HepG2 (cell line): Measurements from ENCODE around the gene CCDC191. TPM values are rescaled to one million over a fixed set of nuclear protein-coding genes. Genes with fewer than 3 reads are reported as not detected.

Experiments
- HOXA9 ChIP-seq: sonication (generic); formaldehyde crosslinking; IDR thresholded peaks from 2 replicates; pipeline ENCODE4 v1.8.1; 2022; ENCODE audit warnings: missing genetic modification reagents, mild to moderate bottlenecking, moderate library complexity, borderline replicate concordance
- MED13 ChIP-seq: sonication (generic); formaldehyde crosslinking; IDR thresholded peaks from 2 replicates; pipeline ENCODE4 v1.5.0; 2020; ENCODE audit warnings: missing genetic modification reagents
- ZNF20 ChIP-seq: sonication (generic); formaldehyde crosslinking; IDR thresholded peaks from 2 replicates; pipeline ENCODE4 v1.4.0; 2020; ENCODE audit warnings: mild to moderate bottlenecking, moderate library complexity, missing genetic modification reagents
- ZNF570 ChIP-seq: sonication (generic); formaldehyde crosslinking; IDR thresholded peaks from 2 replicates; pipeline ENCODE4 v1.4.0; 2020; ENCODE audit warnings: mild to moderate bottlenecking, missing genetic modification reagents, borderline replicate concordance
- ZNF687 ChIP-seq: sonication (generic); formaldehyde crosslinking; IDR thresholded peaks from 2 replicates; pipeline ENCODE4 v1.5.1; 2020; ENCODE audit warnings: mild to moderate bottlenecking, missing genetic modification reagents, moderate library complexity
- ZNF710 ChIP-seq: sonication (generic); formaldehyde crosslinking; IDR thresholded peaks from 2 replicates; pipeline ENCODE4 v1.5.0; 2020; ENCODE audit warnings: mild to moderate bottlenecking, missing genetic modification reagents, borderline replicate concordance
- polyA plus RNA-seq, 8 experiments: library from polyadenylated mRNA; depleted of rRNA in 3 of 8; stranded (reverse) in 7 of 8; unstranded in 1 of 8; fragments of >200 nt; fragmentation: Illumina TruSeq in 4 of 8; extraction: Trizol in 4 of 8; gene quantifications; 2 replicates each; pipeline versions ENCODE4 v1.2.1 to v1.2.3, GENCODE V29; 2011 to 2016; ENCODE audit warnings: low read depth in 4 of 8, missing spikeins in 1 of 8, mixed read lengths in 1 of 8; ENCODE audit not compliant: insufficient read depth in 1 of 8
- total RNA-seq, 5 experiments: library from RNA; depleted of rRNA; stranded (reverse); fragments of >200 nt; fragmentation: Illumina TruSeq; extraction: Trizol; gene quantifications; 2 replicates each; pipeline ENCODE4 v1.2.3, GENCODE V29; 2016; ENCODE audit warnings: low read depth in 1 of 5
- TF ChIP-seq, protein P1 (sequence below): sonication (generic); formaldehyde crosslinking; IDR thresholded peaks from 2 replicates; pipeline ENCODE4 v1.4.0; 2020; ENCODE audit warnings: missing genetic modification reagents

CCDC191 gene
- total and polyA plus RNA-seq, 2 of the 13 experiments (the other 11 are each of a cell fraction or from before 2014, with no cell fraction given) = 0.91 to 1.4 TPM

GRCh38 chr3:114056130-114057010 is at the start of gene CCDC191, which contains the start of gene QTRT2 (continued):
- TF ChIP-seq MED13 (CRISPR knock-in tag) = peak; percentile 25; the same call in 1 of the 2 replicates
- TF ChIP-seq ZNF20 (CRISPR knock-in tag) = no peak
- TF ChIP-seq HOXA9 (CRISPR knock-in tag) = 0 out of 2 replicates have a peak, but pooled peaks have one; percentile 67
- TF ChIP-seq, protein P1, sequence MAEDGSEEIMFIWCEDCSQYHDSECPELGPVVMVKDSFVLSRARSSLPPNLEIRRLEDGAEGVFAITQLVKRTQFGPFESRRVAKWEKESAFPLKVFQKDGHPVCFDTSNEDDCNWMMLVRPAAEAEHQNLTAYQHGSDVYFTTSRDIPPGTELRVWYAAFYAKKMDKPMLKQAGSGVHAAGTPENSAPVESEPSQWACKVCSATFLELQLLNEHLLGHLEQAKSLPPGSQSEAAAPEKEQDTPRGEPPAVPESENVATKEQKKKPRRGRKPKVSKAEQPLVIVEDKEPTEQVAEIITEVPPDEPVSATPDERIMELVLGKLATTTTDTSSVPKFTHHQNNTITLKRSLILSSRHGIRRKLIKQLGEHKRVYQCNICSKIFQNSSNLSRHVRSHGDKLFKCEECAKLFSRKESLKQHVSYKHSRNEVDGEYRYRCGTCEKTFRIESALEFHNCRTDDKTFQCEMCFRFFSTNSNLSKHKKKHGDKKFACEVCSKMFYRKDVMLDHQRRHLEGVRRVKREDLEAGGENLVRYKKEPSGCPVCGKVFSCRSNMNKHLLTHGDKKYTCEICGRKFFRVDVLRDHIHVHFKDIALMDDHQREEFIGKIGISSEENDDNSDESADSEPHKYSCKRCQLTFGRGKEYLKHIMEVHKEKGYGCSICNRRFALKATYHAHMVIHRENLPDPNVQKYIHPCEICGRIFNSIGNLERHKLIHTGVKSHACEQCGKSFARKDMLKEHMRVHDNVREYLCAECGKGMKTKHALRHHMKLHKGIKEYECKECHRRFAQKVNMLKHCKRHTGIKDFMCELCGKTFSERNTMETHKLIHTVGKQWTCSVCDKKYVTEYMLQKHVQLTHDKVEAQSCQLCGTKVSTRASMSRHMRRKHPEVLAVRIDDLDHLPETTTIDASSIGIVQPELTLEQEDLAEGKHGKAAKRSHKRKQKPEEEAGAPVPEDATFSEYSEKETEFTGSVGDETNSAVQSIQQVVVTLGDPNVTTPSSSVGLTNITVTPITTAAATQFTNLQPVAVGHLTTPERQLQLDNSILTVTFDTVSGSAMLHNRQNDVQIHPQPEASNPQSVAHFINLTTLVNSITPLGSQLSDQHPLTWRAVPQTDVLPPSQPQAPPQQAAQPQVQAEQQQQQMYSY (CRISPR knock-in tag) = 0 out of 2 replicates have a peak, but pooled peaks have one; percentile 44
- TF ChIP-seq ZNF570 (CRISPR knock-in tag) = no peak
- peak; percentile 17; the same call in 1 of the 2 replicates for TF ChIP-seq ZNF710 (CRISPR knock-in tag)
- peak; percentile 81 for TF ChIP-seq ZNF687 (CRISPR knock-in tag)
